ENCODE measurements around the gene MOV10. TPM values are rescaled to one million over a fixed set of nuclear protein-coding genes. Genes with fewer than 3 reads are reported as not detected.

The MOV10 gene
- total and polyA plus RNA-seq, 2 of the 8 experiments (the other 6 are each of a cell fraction or from before 2014, with no cell fraction given): 57.3 to 109 TPM

DNA sequence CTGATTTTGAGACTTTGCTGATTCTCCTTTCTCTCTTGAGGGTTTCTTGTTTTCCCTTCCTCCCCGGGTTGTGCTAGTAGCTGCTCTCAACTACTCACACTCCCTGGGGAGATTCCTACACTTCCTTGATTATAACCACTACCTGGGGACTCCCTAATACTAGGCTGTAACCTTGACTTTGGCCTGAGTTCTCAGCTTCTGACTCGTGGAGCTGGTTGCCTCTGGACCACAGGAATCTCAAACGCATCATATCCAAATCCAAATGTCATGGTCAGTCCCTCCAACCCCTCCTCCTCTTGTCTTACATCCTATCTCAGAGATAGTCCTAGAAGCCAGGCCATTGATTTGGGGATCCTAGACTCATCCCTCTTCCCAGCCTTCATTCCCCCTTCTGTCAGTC, 12.0 kb downstream of the MOV10 start:
- no peak overlapping the region for H3K9ac ChIP-seq (replicated peaks in 1 of 4; ENCODE audit: extremely low read depth in 1 of 4, low read depth in 3 of 4, low read length in 3 of 4)
- no peaks in the 10 kb centered on the region for H3K27me3 ChIP-seq (replicated peaks in 1 of 4; ENCODE audit: control insufficient read depth in 3 of 4, extremely low read depth in 1 of 4, insufficient read depth in 3 of 4, low read length in 3 of 4)
- H3K4me2 ChIP-seq (ENCODE audit: insufficient read depth in 1 of 2, low read depth in 2 of 2, low read length in 2 of 2): no peak overlapping the region
- H4K5ac ChIP-seq (ENCODE audit: insufficient read length, low read depth, low read length): no peak overlapping the region
- H3K18ac ChIP-seq (ENCODE audit: extremely low read depth, low read length): no peak overlapping the region
- peaks cover 3% of the 10 kb centered on the region for H3K79me1 ChIP-seq (ENCODE audit: low read depth, low read length)
- no peak for FAIRE-seq
- H3K14ac ChIP-seq (ENCODE audit: insufficient read length): no peak overlapping the region
- H2BK5ac ChIP-seq (ENCODE audit: low read depth, low read length): no peak overlapping the region
- H4K20me1 ChIP-seq (replicated peaks in 1 of 2; ENCODE audit: control insufficient read depth in 1 of 2, insufficient read depth in 2 of 2, low read length in 2 of 2): peaks cover 0 to 8% of the 10 kb centered on the region in 2 experiments
- DNase-seq (ENCODE audit: low read depth in 1 of 2, low spot score in 2 of 2): no peak
- H3K9me3 ChIP-seq (ENCODE audit: insufficient read depth in 2 of 2, low read depth in 1 of 2, low read length in 1 of 2): no peaks in the 10 kb centered on the region
- no peak overlapping the region for H2BK15ac ChIP-seq (ENCODE audit: low read length)
- no peak overlapping the region for H4K8ac ChIP-seq (ENCODE audit: extremely low read depth, insufficient read depth, low read length)
- ChIA-PET CTCF (ENCODE audit: partially characterized antibody) (interaction anchor here (0.8 kb wide), 1 partner anchor 30 kb away, joined by 3 read pairs; no protein-coding TSS in a partner anchor), POLR2A (ENCODE audit: partially characterized antibody) (interaction anchor here (0.8 to 6.0 kb wide), 3 partner anchors 10 to 18 kb away, joined by 3 to 32 read pairs (median 4); no protein-coding TSS in a partner anchor)
- peaks cover 0 to 11% (median 7%) of the 10 kb centered on the region in 4 experiments; a peak in 7 of 8 replicates for H3K36me3 ChIP-seq (ENCODE audit: control insufficient read depth in 2 of 4, insufficient read depth in 4 of 4, low read length in 3 of 4)
- H3K56ac ChIP-seq (replicated peaks; ENCODE audit: insufficient read length, low read depth, low read length): no peak overlapping the region
- no peak overlapping the region for H4K91ac ChIP-seq (replicated peaks; ENCODE audit: insufficient read length, low read length)
- 84% methylated on average over 3 of the region's 3 CpGs; no CpG with 5 or more reads in 1 of the 2 experiments for WGBS, 2 experiments (ENCODE audit: extremely low coverage in 1 of 2, insufficient coverage in 1 of 2, insufficient read length in 1 of 2, insufficient replicate concordance in 2 of 2, low coverage in 1 of 2, low lambda C conversion rate in 2 of 2, missing lambda C conversion rate in 1 of 2)
- H3K27ac ChIP-seq (ENCODE audit: low read depth, low read length): no peak overlapping the region
- H3K79me2 ChIP-seq (ENCODE audit: control insufficient read depth in 1 of 2, insufficient read depth in 2 of 2, low read length in 2 of 2): peaks cover 0 to 10% of the 10 kb centered on the region in 2 experiments; a peak in 2 of 4 replicates
- no peaks in the 10 kb centered on the region for H3K23me2 ChIP-seq (ENCODE audit: low read depth, low read length)
- H2BK120ac ChIP-seq (replicated peaks; ENCODE audit: low read depth, low read length): no peak overlapping the region
- peaks cover 0 to 2% (median 0%) of the 10 kb centered on the region in 4 experiments; a peak in 2 of 7 replicates for H3K4me1 ChIP-seq (replicated peaks in 1 of 4; ENCODE audit: control insufficient read depth in 3 of 4, insufficient read depth in 4 of 4, low read length in 3 of 4)
- H2BK12ac ChIP-seq (ENCODE audit: low read depth, low read length): no peak overlapping the region
- no peak overlapping the region for H3K23ac ChIP-seq (ENCODE audit: insufficient read length)
- H2AFZ ChIP-seq (ENCODE audit: low read length): no peak overlapping the region
- H2AK5ac ChIP-seq (ENCODE audit: low read depth, low read length): no peak overlapping the region
- H3K4ac ChIP-seq (replicated peaks; ENCODE audit: insufficient read length, low read depth, low read length): no peak overlapping the region
- H2BK20ac ChIP-seq (ENCODE audit: low read length): no peak overlapping the region
- no peak overlapping the region for H3K4me3 ChIP-seq (ENCODE audit: extremely low read depth in 1 of 4, insufficient read depth in 2 of 4, low read depth in 3 of 4, low read length in 4 of 4)
- TF ChIP-seq SP4 (IDR thresholded peaks at IDR 0.05; ENCODE audit: low read length): no peak
- TF ChIP-seq EP300 (IDR thresholded peaks at IDR 0.05; ENCODE audit: borderline replicate concordance in 1 of 2, low read depth in 2 of 2, low read length in 2 of 2): no peak
- TF ChIP-seq, protein P1, sequence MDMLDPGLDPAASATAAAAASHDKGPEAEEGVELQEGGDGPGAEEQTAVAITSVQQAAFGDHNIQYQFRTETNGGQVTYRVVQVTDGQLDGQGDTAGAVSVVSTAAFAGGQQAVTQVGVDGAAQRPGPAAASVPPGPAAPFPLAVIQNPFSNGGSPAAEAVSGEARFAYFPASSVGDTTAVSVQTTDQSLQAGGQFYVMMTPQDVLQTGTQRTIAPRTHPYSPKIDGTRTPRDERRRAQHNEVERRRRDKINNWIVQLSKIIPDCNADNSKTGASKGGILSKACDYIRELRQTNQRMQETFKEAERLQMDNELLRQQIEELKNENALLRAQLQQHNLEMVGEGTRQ (IDR thresholded peaks at IDR 0.05; ENCODE audit: low read length): no peak
- TF ChIP-seq GTF2F1 (IDR thresholded peaks at IDR 0.05; ENCODE audit: borderline replicate concordance, low read depth, low read length): no peak
- TF ChIP-seq BRCA1 (IDR thresholded peaks at IDR 0.05; ENCODE audit: low read depth, low read length): no peak
- no peak for TF ChIP-seq ZNF274 (IDR thresholded peaks at IDR 0.05; ENCODE audit: borderline replicate concordance, extremely low read depth, low read length)
- TF ChIP-seq HDAC6 (IDR thresholded peaks at IDR 0.05; ENCODE audit: low read depth, low read length): no peak
- TF ChIP-seq KDM5A (IDR thresholded peaks at IDR 0.05; ENCODE audit: low read length): no peak
- TF ChIP-seq BCL11A (IDR thresholded peaks at IDR 0.05; ENCODE audit: low read depth in 2 of 2, low read length in 2 of 2): no peak
- no peak for TF ChIP-seq RFX5 (IDR thresholded peaks at IDR 0.05; ENCODE audit: borderline replicate concordance, low read depth, low read length)
- TF ChIP-seq SIN3A (conservative IDR thresholded peaks at IDR 0.05 in 1 of 2, IDR thresholded peaks at IDR 0.05 in 1 of 2; ENCODE audit: low read depth in 1 of 2, low read length in 2 of 2): no peak
- TF ChIP-seq RNF2 (IDR thresholded peaks at IDR 0.05; ENCODE audit: borderline replicate concordance, low read depth, low read length, missing control alignments, poor library complexity, severe bottlenecking): no peak
